HepG2 (cell line): Measurements from ENCODE around the gene BUD23. TPM values are rescaled to one million over a fixed set of nuclear protein-coding genes. Genes with fewer than 3 reads are reported as not detected.

ENCODE experiments used
- AGO1 ChIP-seq: fragments of 200-400 bp; formaldehyde crosslinking; IDR thresholded peaks from 2 replicates; pipeline ENCODE4 v1.6.1; 2017; ENCODE audit warnings: mild to moderate bottlenecking, low read depth, low read length, moderate library complexity; ENCODE audit not compliant: poor library complexity, severe bottlenecking
- ATRX ChIP-seq: sonication (generic); formaldehyde crosslinking; IDR thresholded peaks from 2 replicates; pipeline ENCODE4 v1.4.0; 2020; ENCODE audit warnings: missing genetic modification reagents, borderline replicate concordance
- FOXK2 ChIP-seq: fragments of 450-650 bp; IDR thresholded peaks from 2 replicates; pipeline ENCODE4 v1.6.1; 2016
- RNF219 ChIP-seq: sonication (generic); formaldehyde crosslinking; IDR thresholded peaks from 2 replicates; pipeline ENCODE4 v1.5.0; 2020; ENCODE audit warnings: mild to moderate bottlenecking, missing genetic modification reagents
- STAT6 ChIP-seq: sonication (generic); formaldehyde crosslinking; IDR thresholded peaks from 2 replicates; pipeline ENCODE4 v1.4.0; 2020; ENCODE audit warnings: missing genetic modification reagents, mild to moderate bottlenecking, borderline replicate concordance
- ZFP1 ChIP-seq: IDR thresholded peaks from 2 replicates; pipeline ENCODE4 v1.6.1; 2016
- ZNF333 ChIP-seq: sonication (generic); formaldehyde crosslinking; IDR thresholded peaks from 2 replicates; pipeline ENCODE4 v1.4.0; 2020; ENCODE audit warnings: mild to moderate bottlenecking, missing genetic modification reagents, borderline replicate concordance
- ZNF770 ChIP-seq: sonication (generic); formaldehyde crosslinking; IDR thresholded peaks from 2 replicates; pipeline ENCODE4 v1.5.0; 2020; ENCODE audit warnings: mild to moderate bottlenecking, missing genetic modification reagents
- polyA plus RNA-seq, 8 experiments: library from polyadenylated mRNA; depleted of rRNA in 3 of 8; stranded (reverse) in 7 of 8; unstranded in 1 of 8; fragments of >200 nt; fragmentation: Illumina TruSeq in 4 of 8; extraction: Trizol in 4 of 8; gene quantifications; 2 replicates each; pipeline versions ENCODE4 v1.2.1 to v1.2.3, GENCODE V29; 2011 to 2016; ENCODE audit warnings: low read depth in 4 of 8, missing spikeins in 1 of 8, mixed read lengths in 1 of 8; ENCODE audit not compliant: insufficient read depth in 1 of 8
- total RNA-seq, 5 experiments: library from RNA; depleted of rRNA; stranded (reverse); fragments of >200 nt; fragmentation: Illumina TruSeq; extraction: Trizol; gene quantifications; 2 replicates each; pipeline ENCODE4 v1.2.3, GENCODE V29; 2016; ENCODE audit warnings: low read depth in 1 of 5

BUD23 gene
- total and polyA plus RNA-seq, 2 of the 13 experiments (the other 11 are each of a cell fraction or from before 2014, with no cell fraction given): 47.5 to 54.5 TPM

GRCh38 chr7:73730485-73730884, 47.1 kb downstream of the BUD23 start (continued):
- TF ChIP-seq FOXK2 (no peak), ATRX (CRISPR knock-in tag) (no peak), ZFP1 (CRISPR knock-in tag) (no peak), STAT6 (CRISPR knock-in tag) (no peak), RNF219 (CRISPR knock-in tag) (no peak), ZNF333 (CRISPR knock-in tag) (no peak), ZNF770 (CRISPR knock-in tag) (no peak), AGO1 (no peak)
